Stimulated activated CD8-positive, alpha-beta memory T cell treated with anti-CD3 and anti-CD28 coated beads, Interleukin-4, amount 100 ng/mL, for 48 hours (primary cell): ENCODE data around the gene CDH4.

Source experiments
- DNase-seq: peaks from one replicate; pipeline ENCODE4 v3.0.0-alpha.2; 2020

Gene CDH4

GRCh38 chr20:61570646-61571195 is 318.7 kb downstream of the CDH4 start:
- no peak for DNase-seq

- DNase-seq: no peak
Observed at GRCh38 chr20:61571221-61571620, 319.2 kb downstream of the CDH4 start.

GRCh38 chr20:61571916-61572711 is 320.1 kb downstream of the CDH4 start:
- no peak for DNase-seq

GRCh38 chr20:61572789-61573188 is 320.7 kb downstream of the CDH4 start:
- no peak for DNase-seq

GRCh38 chr20:61573415-61574305 is 321.6 kb downstream of the CDH4 start:
- no peak for DNase-seq

- no peak for DNase-seq
Observed at GRCh38 chr20:61575151-61575937, 323.3 kb downstream of the CDH4 start.

- DNase-seq: no peak
Observed at GRCh38 chr20:61576372-61576771, 324.3 kb downstream of the CDH4 start.

GRCh38 chr20:61577065-61577464 is 325.0 kb downstream of the CDH4 start:
- no peak for DNase-seq

- no peak for DNase-seq
Observed at GRCh38 chr20:61579908-61580307, 327.8 kb downstream of the CDH4 start.

- no peak for DNase-seq
Observed at GRCh38 chr20:61580958-61581824, 329.1 kb downstream of the CDH4 start.

- DNase-seq: no peak
Observed at GRCh38 chr20:61581825-61582188, 329.7 kb downstream of the CDH4 start.

GRCh38 chr20:61582196-61582923 is 330.3 kb downstream of the CDH4 start:
- no peak for DNase-seq

GRCh38 chr20:61583356-61583755 is 331.3 kb downstream of the CDH4 start:
- DNase-seq: no peak

GRCh38 chr20:61584851-61585250 is 332.8 kb downstream of the CDH4 start:
- no peak for DNase-seq

- DNase-seq: no peak
Observed at GRCh38 chr20:61585764-61586163, 333.7 kb downstream of the CDH4 start.

- DNase-seq: no peak
Observed at GRCh38 chr20:61587036-61587435, 335.0 kb downstream of the CDH4 start.

GRCh38 chr20:61587681-61588289 is 335.7 kb downstream of the CDH4 start:
- DNase-seq: no peak

GRCh38 chr20:61588411-61589385 is 336.6 kb downstream of the CDH4 start:
- no peak for DNase-seq

- DNase-seq: no peak
Observed at GRCh38 chr20:61590236-61590635, 338.2 kb downstream of the CDH4 start.

GRCh38 chr20:61593516-61593915 is 341.5 kb downstream of the CDH4 start:
- no peak for DNase-seq
